Endodermal cell (in vitro differentiated cells): ENCODE data around the gene RAVER2. TPM values are rescaled to one million over a fixed set of nuclear protein-coding genes. Genes with fewer than 3 reads are reported as not detected.

Source experiments
- DNase-seq: peaks from one replicate; pipeline ENCODE4 v3.0.0-alpha.2; 2017
- H3K27ac ChIP-seq: 2 replicates; pipeline ENCODE4 v1.5.1; 2013; ENCODE audit warnings: mild to moderate bottlenecking, low read depth, low read length, moderate library complexity
- H3K27me3 ChIP-seq: 2 replicates; pipeline ENCODE4 v1.6.1; 2013; ENCODE audit warnings: mild to moderate bottlenecking, low read length, moderate library complexity; ENCODE audit not compliant: insufficient read depth, control insufficient read depth, poor library complexity, severe bottlenecking
- H3K36me3 ChIP-seq: 2 replicates; pipeline ENCODE4 v1.7.0; 2013; ENCODE audit warnings: mild to moderate bottlenecking, low read length, moderate library complexity; ENCODE audit not compliant: control insufficient read depth, insufficient read depth
- H3K4me1 ChIP-seq: one replicate; pipeline ENCODE4 v1.7.0; 2013; ENCODE audit warnings: low read length; ENCODE audit not compliant: control insufficient read depth, insufficient read depth
- H3K4me3 ChIP-seq: 2 replicates; pipeline ENCODE4 v1.5.1; 2013; ENCODE audit warnings: mild to moderate bottlenecking, low read length, moderate library complexity
- H3K9ac ChIP-seq: 2 replicates; pipeline ENCODE4 v1.6.1; 2013; ENCODE audit warnings: mild to moderate bottlenecking, low read length, moderate library complexity; ENCODE audit not compliant: poor library complexity, severe bottlenecking; ENCODE audit errors: extremely low read depth
- H3K9me3 ChIP-seq: 2 replicates; pipeline ENCODE4 v1.6.1; 2013; ENCODE audit warnings: mild to moderate bottlenecking, low read length, moderate library complexity; ENCODE audit not compliant: control insufficient read depth
- H3K27ac Mint-ChIP-seq: 2 replicates; pipeline ENCODE4 v1.8.0; 2020; ENCODE audit warnings: mixed read lengths
- H3K27me3 Mint-ChIP-seq: 2 replicates; pipeline ENCODE4 v1.8.0; 2021; ENCODE audit warnings: mild to moderate bottlenecking, mixed read lengths; ENCODE audit not compliant: insufficient read depth
- H3K36me3 Mint-ChIP-seq: 2 replicates; pipeline ENCODE4 v1.8.0; 2020; ENCODE audit warnings: low read depth, mixed read lengths
- H3K4me1 Mint-ChIP-seq: 2 replicates; pipeline ENCODE4 v1.8.0; 2020; ENCODE audit warnings: mixed read lengths
- H3K4me3 Mint-ChIP-seq: 2 replicates; pipeline ENCODE4 v1.8.0; 2020; ENCODE audit warnings: mild to moderate bottlenecking, moderate library complexity, mixed read lengths
- H3K9me3 Mint-ChIP-seq: 2 replicates; pipeline ENCODE4 v1.8.0; 2020; ENCODE audit warnings: mild to moderate bottlenecking, mixed read lengths
- WGBS, 2 experiments: methylation state at CpG; one replicate each; pipeline versions ENCODE4 v1.1.5 to v1.1.7; 2013; ENCODE audit warnings: missing lambda C conversion rate in 2 of 2, mixed read lengths in 1 of 2; ENCODE audit not compliant: insufficient coverage in 1 of 2, insufficient read length in 1 of 2; 5-methylcytosine and 5-hydroxymethylcytosine counted together
- total RNA-seq, 2 donors: library from RNA; stranded (reverse); fragmentation: NEBNext Ultra II Directional in 1 of 2; extraction: Animal tissue kit (Norgen Biotek cat#: 25700) in 1 of 2; gene quantifications; 2 replicates in 1 of 2; 3 replicates in 1 of 2; pipeline ENCODE4 v1.2.1, GENCODE V29; 2021
- TF ChIP-seq, protein P1 (sequence below): fragments of 200-600 bp; sonication (generic); conservative IDR thresholded peaks from 2 replicates; pipeline ENCODE4 v1.5.0; 2021; ENCODE audit warnings: antibody characterized with exemption, mild to moderate bottlenecking

RAVER2 gene
- total RNA-seq, 2 donors from 2014 or later: 20.3 to 21.8 TPM

DNA sequence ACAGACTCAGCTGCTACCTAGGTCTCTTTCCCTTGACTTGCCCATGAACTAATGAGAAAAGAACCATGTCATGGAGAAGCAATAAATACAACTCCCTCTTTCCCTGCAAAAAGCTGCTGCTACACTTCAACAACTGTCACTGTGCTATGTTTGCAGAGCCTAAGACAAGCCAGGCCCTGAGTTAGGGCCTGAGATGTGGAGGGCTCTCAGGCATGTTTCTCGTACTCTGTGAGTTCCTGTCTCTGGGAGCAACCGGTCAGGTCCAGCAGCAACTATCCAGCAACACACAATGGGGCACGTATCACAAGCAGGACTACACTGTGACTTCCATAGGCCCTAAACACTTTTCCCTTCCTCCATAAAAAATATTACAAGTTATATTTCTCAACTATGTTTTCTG, 129.8 kb downstream of the RAVER2 start:
- Mint-ChIP-seq H3K4me3 (no peak overlapping the region), H3K27ac (peak overlapping the region; percentile 33), H3K36me3 (peaks cover 36% of the 10 kb centered on the region)

DNA sequence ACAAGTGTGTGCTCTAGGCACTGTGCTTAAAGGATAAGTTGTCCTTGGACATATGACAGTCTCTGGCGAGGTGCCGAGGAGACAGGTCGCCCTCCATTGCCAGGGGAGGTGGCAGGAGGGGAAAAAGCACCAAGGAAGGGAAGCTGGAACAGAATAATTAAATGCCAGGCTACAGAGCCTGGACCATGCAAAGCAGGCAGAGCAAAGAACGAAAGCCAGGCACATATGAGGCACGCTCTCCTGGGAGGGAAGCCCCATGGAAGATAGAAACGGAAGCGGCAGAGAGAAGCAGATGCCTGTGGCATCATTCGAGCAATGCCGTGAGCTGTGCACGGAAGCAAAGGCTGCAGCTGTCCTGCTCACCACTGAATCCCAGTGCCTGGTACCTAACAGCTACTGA, 130.2 kb downstream of the RAVER2 start:
- H3K27me3 ChIP-seq: no peaks in the 10 kb centered on the region
- Mint-ChIP-seq H3K27me3 (no peaks in the 10 kb centered on the region), H3K4me1 (peaks cover 14% of the 10 kb centered on the region), H3K27ac (no peak overlapping the region), H3K9me3 (no peaks in the 10 kb centered on the region), H3K36me3 (peaks cover 34% of the 10 kb centered on the region), H3K4me3 (no peak overlapping the region)
- H3K9me3 ChIP-seq: no peaks in the 10 kb centered on the region
- no peak overlapping the region for H3K4me3 ChIP-seq
- H3K36me3 ChIP-seq: peaks cover 9% of the 10 kb centered on the region
- 92 to 98% methylated on average over 9 to 10 of the region's 10 CpGs for WGBS, 2 experiments
- TF ChIP-seq, protein P1, sequence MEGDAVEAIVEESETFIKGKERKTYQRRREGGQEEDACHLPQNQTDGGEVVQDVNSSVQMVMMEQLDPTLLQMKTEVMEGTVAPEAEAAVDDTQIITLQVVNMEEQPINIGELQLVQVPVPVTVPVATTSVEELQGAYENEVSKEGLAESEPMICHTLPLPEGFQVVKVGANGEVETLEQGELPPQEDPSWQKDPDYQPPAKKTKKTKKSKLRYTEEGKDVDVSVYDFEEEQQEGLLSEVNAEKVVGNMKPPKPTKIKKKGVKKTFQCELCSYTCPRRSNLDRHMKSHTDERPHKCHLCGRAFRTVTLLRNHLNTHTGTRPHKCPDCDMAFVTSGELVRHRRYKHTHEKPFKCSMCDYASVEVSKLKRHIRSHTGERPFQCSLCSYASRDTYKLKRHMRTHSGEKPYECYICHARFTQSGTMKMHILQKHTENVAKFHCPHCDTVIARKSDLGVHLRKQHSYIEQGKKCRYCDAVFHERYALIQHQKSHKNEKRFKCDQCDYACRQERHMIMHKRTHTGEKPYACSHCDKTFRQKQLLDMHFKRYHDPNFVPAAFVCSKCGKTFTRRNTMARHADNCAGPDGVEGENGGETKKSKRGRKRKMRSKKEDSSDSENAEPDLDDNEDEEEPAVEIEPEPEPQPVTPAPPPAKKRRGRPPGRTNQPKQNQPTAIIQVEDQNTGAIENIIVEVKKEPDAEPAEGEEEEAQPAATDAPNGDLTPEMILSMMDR: no peak
- peaks cover 5% of the 10 kb centered on the region for H3K4me1 ChIP-seq
- H3K27ac ChIP-seq: no peak overlapping the region
- no peak for DNase-seq
- H3K9ac ChIP-seq: no peak overlapping the region

More for the DNA sequence above, 129.8 kb downstream of the RAVER2 start:
- Mint-ChIP-seq H3K9me3 (no peaks in the 10 kb centered on the region), H3K4me1 (peaks cover 14% of the 10 kb centered on the region), H3K27me3 (no peaks in the 10 kb centered on the region)
- DNase-seq: no peak
- peaks cover 5% of the 10 kb centered on the region for H3K4me1 ChIP-seq
- no peak overlapping the region for H3K4me3 ChIP-seq
- no peaks in the 10 kb centered on the region for H3K9me3 ChIP-seq
- peaks cover 9% of the 10 kb centered on the region for H3K36me3 ChIP-seq
- H3K27me3 ChIP-seq: no peaks in the 10 kb centered on the region
- TF ChIP-seq, protein P1: no peak
- H3K27ac ChIP-seq: no peak overlapping the region
- 93 to 100% methylated on average over 2 to 3 of the region's 3 CpGs for WGBS, 2 experiments
- H3K9ac ChIP-seq: no peak overlapping the region

DNA sequence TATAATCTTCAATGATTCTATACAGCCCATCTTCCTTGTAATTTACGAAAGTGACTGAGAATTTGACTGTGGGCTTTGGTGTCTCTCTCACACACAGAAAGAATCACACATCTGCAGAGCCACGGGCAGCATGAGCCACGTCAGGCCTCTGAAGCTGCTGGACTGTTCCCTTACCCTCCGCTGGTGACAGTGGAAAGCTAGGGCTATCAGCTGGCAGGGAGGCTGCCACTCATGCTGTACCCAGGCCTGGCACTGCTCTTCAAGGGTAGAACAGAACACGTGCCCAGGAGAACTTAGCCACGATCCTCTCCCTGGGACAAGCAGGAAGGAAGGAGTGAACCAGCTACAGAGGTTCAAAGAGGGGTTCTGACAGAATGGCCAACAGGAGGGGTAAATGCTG, 130.7 kb downstream of the RAVER2 start:
- H3K9me3 Mint-ChIP-seq: no peaks in the 10 kb centered on the region
- H3K4me3 Mint-ChIP-seq: no peak overlapping the region
- H3K27ac ChIP-seq: no peak overlapping the region
- H3K36me3 ChIP-seq: peaks cover 9% of the 10 kb centered on the region
- no peak overlapping the region for H3K27ac Mint-ChIP-seq
- H3K27me3 ChIP-seq: no peaks in the 10 kb centered on the region
- peaks cover 29% of the 10 kb centered on the region for H3K36me3 Mint-ChIP-seq
- peaks cover 14% of the 10 kb centered on the region for H3K4me1 Mint-ChIP-seq
- WGBS, 2 experiments: 92 to 100% methylated on average over 2 to 6 of the region's 6 CpGs
- no peaks in the 10 kb centered on the region for H3K9me3 ChIP-seq
- TF ChIP-seq, protein P1: no peak
- no peak overlapping the region for H3K9ac ChIP-seq
- H3K27me3 Mint-ChIP-seq: no peaks in the 10 kb centered on the region
- H3K4me1 ChIP-seq: peaks cover 5% of the 10 kb centered on the region
- no peak for DNase-seq
- H3K4me3 ChIP-seq: no peak overlapping the region
